ENCODE data around the gene AGO4.

GRCh38 chr1:35854989-35855700 lies 47.3 kb downstream of the AGO4 start:
- TF ChIP-seq POLR2AphosphoS5 (IDR thresholded peaks at IDR 0.05; ENCODE audit: low read depth, low read length) (no peak), REST (IDR thresholded peaks at IDR 0.05; ENCODE audit: low read depth) (no peak), CTCF (IDR thresholded peaks at IDR 0.05 in 2 of 3, conservative IDR thresholded peaks at IDR 0.05 in 1 of 3; ENCODE audit: borderline replicate concordance in 1 of 3, insufficient read depth in 1 of 3, low read depth in 2 of 3, low read length in 2 of 3) (peak in 1 of 3 experiments; percentile 32; a peak in 2 of 6 replicates), ZFX (IDR thresholded peaks at IDR 0.05) (no peak), CEBPB (IDR thresholded peaks at IDR 0.05; ENCODE audit: low read depth) (no peak), EZH2 (IDR thresholded peaks at IDR 0.05) (no peak), MAX (IDR thresholded peaks at IDR 0.05) (no peak), EZH2phosphoT487 (IDR thresholded peaks at IDR 0.05; ENCODE audit: borderline replicate concordance) (no peak)
